OCI-LY1 (cell line): Measurements from ENCODE around the gene MAPKBP1.

Experiments used
- H2AFZ ChIP-seq: fragments of 200-600 bp; sonication (generic), shearing (Covaris generic); 2 replicates; pipeline ENCODE4 v1.6.0; 2014; ENCODE audit warnings: antibody characterized with exemption, mild to moderate bottlenecking, low read length
- H3F3A ChIP-seq: fragments of 200-600 bp; sonication (generic), shearing (Covaris generic); 2 replicates; pipeline ENCODE4 v1.6.0; 2014; ENCODE audit warnings: mild to moderate bottlenecking, antibody characterized with exemption, low read length, moderate library complexity; ENCODE audit not compliant: insufficient read depth
- H3K27ac ChIP-seq: fragments of 200-600 bp; sonication (generic); 2 replicates; pipeline ENCODE4 v1.5.1; 2014; ENCODE audit warnings: low read length, mixed run types, mild to moderate bottlenecking, low read depth; ENCODE audit not compliant: poor library complexity, severe bottlenecking
- H3K27me3 ChIP-seq: fragments of 200-600 bp; sonication (generic); 2 replicates; pipeline ENCODE4 v1.6.0; 2014; ENCODE audit warnings: antibody characterized with exemption, mild to moderate bottlenecking, low read length, moderate library complexity; ENCODE audit not compliant: insufficient read depth
- H3K36me3 ChIP-seq: fragments of 200-600 bp; sonication (generic); 2 replicates; pipeline ENCODE4 v1.6.1; 2014; ENCODE audit warnings: mild to moderate bottlenecking, antibody characterized with exemption, low read length, moderate library complexity, mixed read lengths; ENCODE audit not compliant: insufficient read depth
- H3K4me1 ChIP-seq: fragments of 200-600 bp; sonication (generic); 2 replicates; pipeline ENCODE4 v1.5.1; 2014; ENCODE audit warnings: mild to moderate bottlenecking, low read length, moderate library complexity; ENCODE audit not compliant: insufficient read depth, severe bottlenecking
- H3K4me2 ChIP-seq: fragments of 200-600 bp; sonication (generic), shearing (Covaris generic); 2 replicates; pipeline ENCODE4 v1.6.1; 2014; ENCODE audit warnings: low read length
- H3K4me3 ChIP-seq: fragments of 200-600 bp; sonication (generic); 2 replicates; pipeline ENCODE4 v1.5.1; 2014; ENCODE audit warnings: low read length, low read depth, mild to moderate bottlenecking, mixed read lengths; ENCODE audit not compliant: poor library complexity, severe bottlenecking
- H3K79me2 ChIP-seq: fragments of 200-600 bp; shearing (Covaris generic); 2 replicates; pipeline ENCODE4 v1.6.1; 2016; ENCODE audit warnings: mixed run types, low read length, mixed read lengths; ENCODE audit not compliant: insufficient read depth
- H3K9ac ChIP-seq: fragments of 200-600 bp; sonication (generic), shearing (Covaris generic); 2 replicates; pipeline ENCODE4 v1.6.1; 2014; ENCODE audit warnings: mild to moderate bottlenecking, low read length, mixed read lengths
- H3K9me2 ChIP-seq: fragments of 200-600 bp; sonication (generic), shearing (Covaris generic); 2 replicates; pipeline ENCODE4 v1.6.1; 2014; ENCODE audit warnings: low read depth, mild to moderate bottlenecking, low read length, mixed read lengths
- H3K9me3 ChIP-seq: fragments of 200-600 bp; shearing (Covaris generic); 2 replicates; pipeline ENCODE4 v1.6.1; 2014; ENCODE audit warnings: low read length, mixed read lengths
- H4K20me1 ChIP-seq: fragments of 200-600 bp; sonication (generic), shearing (Covaris generic); 2 replicates; pipeline ENCODE4 v1.6.0; 2016; ENCODE audit warnings: mild to moderate bottlenecking, low read length; ENCODE audit not compliant: insufficient read depth
- EZH2 ChIP-seq: fragments of 200-600 bp; sonication (generic), shearing (Covaris generic); IDR thresholded peaks from 2 replicates; pipeline ENCODE4 v1.8.0; 2017; ENCODE audit warnings: borderline replicate concordance, mixed run types, mild to moderate bottlenecking, antibody characterized with exemption, low read length, moderate library complexity, mixed read lengths
- TF ChIP-seq, protein P1 (sequence below): fragments of 200-600 bp; sonication (generic), shearing (Covaris generic); IDR thresholded peaks from 2 replicates; pipeline ENCODE4 v1.5.1; 2017; ENCODE audit warnings: mild to moderate bottlenecking, antibody characterized with exemption, low read length, moderate library complexity, mixed read lengths

The MAPKBP1 gene

DNA sequence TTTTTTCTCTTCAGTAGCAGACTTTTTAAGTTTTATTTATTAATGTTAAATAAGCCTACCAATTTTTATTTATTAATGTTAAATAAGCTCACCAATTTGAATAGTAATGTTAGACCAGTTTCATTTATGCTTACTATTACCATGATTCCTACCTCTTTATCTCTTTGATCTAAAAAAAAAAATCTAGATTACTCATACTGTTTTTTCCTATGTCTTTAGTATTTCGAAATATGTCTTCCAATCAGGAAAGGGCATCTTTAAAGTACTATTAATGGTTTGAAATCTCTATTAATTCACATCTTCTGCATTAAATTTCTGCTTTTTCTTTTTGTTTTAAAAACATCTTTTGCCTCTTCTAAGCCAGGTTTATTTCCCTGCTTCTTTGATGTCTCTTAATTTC is 27.5 kb upstream of the MAPKBP1 start:
- no peaks in the 10 kb centered on the region for H3K79me2 ChIP-seq

DNA sequence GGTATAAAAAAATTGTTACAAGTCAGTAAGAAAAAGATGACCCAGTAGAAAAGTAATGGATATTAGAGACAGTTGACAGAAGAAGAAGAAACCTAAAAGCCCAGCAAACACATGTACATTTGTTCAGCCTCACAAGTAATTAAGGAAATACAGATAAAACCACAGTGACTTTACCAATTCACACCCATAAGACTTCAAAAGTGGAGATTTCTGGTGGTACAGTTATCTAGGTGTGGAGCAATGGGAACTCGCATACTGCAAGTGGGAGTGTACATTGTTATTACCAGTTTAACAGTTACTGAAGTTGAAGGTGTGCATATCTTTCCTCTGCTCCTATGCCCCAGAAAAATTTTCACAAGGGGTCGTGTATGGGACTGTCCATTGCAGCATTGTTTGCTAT is 18.1 kb upstream of the MAPKBP1 start:
- Histone ChIP-seq H3K9me2 (no peaks in the 10 kb centered on the region), H3K9me3 (no peaks in the 10 kb centered on the region), H2AFZ (no peak overlapping the region), H3K36me3 (peaks cover 67% of the 10 kb centered on the region), H3K27me3 (no peaks in the 10 kb centered on the region), H4K20me1 (no peaks in the 10 kb centered on the region), H3K4me3 (no peak overlapping the region), H3K79me2 (no peaks in the 10 kb centered on the region), H3K27ac (no peak overlapping the region), H3K4me1 (no peaks in the 10 kb centered on the region), H3K4me2 (no peak overlapping the region), H3F3A (no peaks in the 10 kb centered on the region; the same call in 1 of the 2 replicates), H3K9ac (no peak overlapping the region)
- TF ChIP-seq, protein P1, sequence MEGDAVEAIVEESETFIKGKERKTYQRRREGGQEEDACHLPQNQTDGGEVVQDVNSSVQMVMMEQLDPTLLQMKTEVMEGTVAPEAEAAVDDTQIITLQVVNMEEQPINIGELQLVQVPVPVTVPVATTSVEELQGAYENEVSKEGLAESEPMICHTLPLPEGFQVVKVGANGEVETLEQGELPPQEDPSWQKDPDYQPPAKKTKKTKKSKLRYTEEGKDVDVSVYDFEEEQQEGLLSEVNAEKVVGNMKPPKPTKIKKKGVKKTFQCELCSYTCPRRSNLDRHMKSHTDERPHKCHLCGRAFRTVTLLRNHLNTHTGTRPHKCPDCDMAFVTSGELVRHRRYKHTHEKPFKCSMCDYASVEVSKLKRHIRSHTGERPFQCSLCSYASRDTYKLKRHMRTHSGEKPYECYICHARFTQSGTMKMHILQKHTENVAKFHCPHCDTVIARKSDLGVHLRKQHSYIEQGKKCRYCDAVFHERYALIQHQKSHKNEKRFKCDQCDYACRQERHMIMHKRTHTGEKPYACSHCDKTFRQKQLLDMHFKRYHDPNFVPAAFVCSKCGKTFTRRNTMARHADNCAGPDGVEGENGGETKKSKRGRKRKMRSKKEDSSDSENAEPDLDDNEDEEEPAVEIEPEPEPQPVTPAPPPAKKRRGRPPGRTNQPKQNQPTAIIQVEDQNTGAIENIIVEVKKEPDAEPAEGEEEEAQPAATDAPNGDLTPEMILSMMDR, result no peak
- no peak for TF ChIP-seq EZH2

More for the DNA sequence above, 27.5 kb upstream of the MAPKBP1 start:
- Histone ChIP-seq H3K27me3 (no peaks in the 10 kb centered on the region), H3K4me2 (no peak overlapping the region), H3F3A (no peaks in the 10 kb centered on the region), H3K36me3 (peaks cover 55% of the 10 kb centered on the region), H4K20me1 (no peaks in the 10 kb centered on the region), H3K9ac (no peak overlapping the region), H3K4me1 (no peaks in the 10 kb centered on the region), H2AFZ (no peak overlapping the region), H3K27ac (no peak overlapping the region), H3K9me2 (no peaks in the 10 kb centered on the region), H3K4me3 (no peak overlapping the region), H3K9me3 (no peaks in the 10 kb centered on the region)
- TF ChIP-seq EZH2, result no peak
- TF ChIP-seq, protein P1, result no peak

DNA sequence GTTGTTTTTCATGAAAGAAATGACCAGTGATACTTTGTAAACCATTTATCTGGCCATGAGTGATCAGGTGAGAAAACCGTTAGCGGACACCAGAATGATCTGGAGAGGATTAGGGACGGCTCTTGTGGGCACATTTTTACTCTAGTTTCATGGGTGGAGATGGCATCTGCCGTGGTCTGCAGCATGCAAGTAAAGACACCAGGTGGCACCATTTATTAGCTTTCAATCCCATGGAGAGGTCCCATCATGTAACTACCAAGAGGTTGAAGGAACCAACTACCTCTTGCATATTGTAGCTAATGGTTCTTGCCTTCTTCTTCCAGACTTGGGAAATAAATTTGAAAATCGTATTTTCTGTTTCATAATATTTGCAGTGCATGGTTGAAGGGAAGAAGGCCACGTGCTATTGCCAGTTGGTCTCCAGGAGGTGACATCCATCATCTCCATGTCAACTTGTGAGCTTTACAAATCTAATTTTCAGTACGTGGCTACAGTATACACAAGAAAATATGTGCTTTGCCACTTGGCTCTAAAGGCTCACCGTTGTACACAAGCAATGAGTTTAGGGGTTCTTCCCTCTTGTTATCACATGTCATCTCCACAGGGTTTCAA is 1.5 kb upstream of the MAPKBP1 start:
- Histone ChIP-seq H2AFZ (no peak overlapping the region), H3K79me2 (no peaks in the 10 kb centered on the region; the same call in 1 of the 2 replicates), H3K9me2 (no peaks in the 10 kb centered on the region), H3K4me2 (peak overlapping the region; percentile 84), H3K4me3 (peak overlapping the region; percentile 77), H3K4me1 (peaks cover 44% of the 10 kb centered on the region), H3K9me3 (no peaks in the 10 kb centered on the region), H3K27ac (peak overlapping the region; percentile 79), H3K27me3 (no peaks in the 10 kb centered on the region), H3K36me3 (peaks cover 4% of the 10 kb centered on the region; the same call in 1 of the 2 replicates), H4K20me1 (no peaks in the 10 kb centered on the region), H3K9ac (peak overlapping the region; percentile 47; the same call in 1 of the 2 replicates), H3F3A (no peaks in the 10 kb centered on the region)
- TF ChIP-seq, protein P1, result peak; percentile 91
- TF ChIP-seq EZH2, result no peak
